T-cell (primary cell): Measurements from ENCODE around the gene ZMAT2. TPM values are rescaled to one million over a fixed set of nuclear protein-coding genes. Genes with fewer than 3 reads are reported as not detected.

Experiments used
- ATAC-seq, 4 experiments: fragments of 200-7000 bp in 3 of 4; fragments of 150-1000 bp in 1 of 4; cut with Tn5 transposase; replicated peaks in 1 of 4; 1 replicate in 3 of 4; 2 replicates in 1 of 4; pipeline ENCODE4 v1.10.0; 2021; ENCODE audit warnings: moderate library complexity in 3 of 4, mild to moderate bottlenecking in 2 of 4, moderate number of reproducible peaks in 1 of 4
- CTCF ChIA-PET, 2 donors: fragments of 300-600 bp; sonication (Branson Sonifier 250); formaldehyde crosslinking; loops; one replicate each; lab custom pipeline; 2022; ENCODE audit warnings: antibody characterized with exemption in 2 of 2; lab: Charles Lee
- POLR2A ChIA-PET, 2 donors: fragments of 300-600 bp; sonication (Branson Sonifier 250); formaldehyde crosslinking; loops; one replicate each; lab custom pipeline; 2022; ENCODE audit warnings: antibody characterized with exemption in 2 of 2; lab: Charles Lee
- DNase-seq, 35 experiments: peaks; one replicate each; pipeline versions ENCODE4 v3.0.0 to v3.0.0-alpha.2; 2013 to 2023
- H3K27ac ChIP-seq: one replicate; pipeline ENCODE4 v1.5.1; 2013; ENCODE audit warnings: low read length
- H3K27me3 ChIP-seq, 2 experiments: replicated peaks in 1 of 2; 1 replicate in 1 of 2; 2 replicates in 1 of 2; pipeline versions ENCODE4 v1.6.1 to v1.7.0; 2013; ENCODE audit warnings: low read length in 1 of 2, mixed read lengths in 1 of 2; ENCODE audit not compliant: control insufficient read depth in 2 of 2, insufficient read depth in 2 of 2; ENCODE audit errors: extremely low read depth in 1 of 2
- H3K36me3 ChIP-seq, 2 donors: 1 replicate in 1 of 2; 2 replicates in 1 of 2; pipeline versions ENCODE4 v1.6.1 to v1.7.0; 2013; ENCODE audit warnings: low read length in 1 of 2; ENCODE audit not compliant: control insufficient read depth in 2 of 2, insufficient read depth in 1 of 2; ENCODE audit errors: extremely low read depth in 1 of 2
- H3K4me1 ChIP-seq, 2 experiments: 1 replicate in 1 of 2; 2 replicates in 1 of 2; pipeline versions ENCODE4 v1.6.1 to v1.7.0; 2013; ENCODE audit warnings: low read length in 2 of 2, mixed read lengths in 1 of 2; ENCODE audit not compliant: insufficient read depth in 2 of 2, control insufficient read depth in 1 of 2; ENCODE audit errors: extremely low read depth in 1 of 2
- H3K4me3 ChIP-seq, 2 donors: 1 replicate in 1 of 2; 2 replicates in 1 of 2; pipeline versions ENCODE4 v1.5.1 to v1.7.0; 2013; ENCODE audit warnings: mild to moderate bottlenecking in 2 of 2, low read length in 1 of 2, moderate library complexity in 1 of 2; ENCODE audit not compliant: control insufficient read depth in 1 of 2; ENCODE audit errors: extremely low read depth in 1 of 2
- H3K9me3 ChIP-seq: 2 replicates; pipeline ENCODE4 v1.7.0; 2013
- H3K27ac Mint-ChIP-seq, 2 donors: one replicate each; pipeline ENCODE4 v1.8.0; 2020 to 2021; ENCODE audit warnings: mild to moderate bottlenecking in 2 of 2, mixed read lengths in 2 of 2
- H3K27me3 Mint-ChIP-seq, 2 donors: one replicate each; pipeline ENCODE4 v1.8.0; 2021 to 2022; ENCODE audit warnings: mixed read lengths in 2 of 2
- H3K36me3 Mint-ChIP-seq: one replicate; pipeline ENCODE4 v1.8.0; 2021; ENCODE audit warnings: mixed read lengths
- H3K4me1 Mint-ChIP-seq, 3 donors: one replicate each; pipeline ENCODE4 v1.8.0; 2020 to 2022; ENCODE audit warnings: mixed read lengths in 3 of 3, mild to moderate bottlenecking in 1 of 3
- H3K4me3 Mint-ChIP-seq, 3 donors: one replicate each; pipeline ENCODE4 v1.8.0; 2020 to 2022; ENCODE audit warnings: mild to moderate bottlenecking in 3 of 3, mixed read lengths in 3 of 3, moderate library complexity in 3 of 3
- H3K9me3 Mint-ChIP-seq, 3 donors: one replicate each; pipeline ENCODE4 v1.8.0; 2020 to 2022; ENCODE audit warnings: mixed read lengths in 3 of 3
- WGBS: methylation state at CpG from one replicate; pipeline ENCODE4 v1.1.5; 2013; ENCODE audit warnings: missing lambda C conversion rate; ENCODE audit not compliant: insufficient coverage; 5-methylcytosine and 5-hydroxymethylcytosine counted together
- total RNA-seq, 35 experiments: library from RNA in 6 of 35; stranded (reverse) in 6 of 35; fragments of 120-200 nt in 1 of 35; gene quantifications; one replicate each; pipeline versions ENCODE4 v1.2.1 to v1.2.4 and lab custom pipeline; 2013 to 2026

ZMAT2 gene
- total RNA-seq, 5 donors from 2014 or later (not counting 1 experiment from before 2014, with no cell fraction given) = 39.9 to 59.5 (median 58.0) TPM

DNA sequence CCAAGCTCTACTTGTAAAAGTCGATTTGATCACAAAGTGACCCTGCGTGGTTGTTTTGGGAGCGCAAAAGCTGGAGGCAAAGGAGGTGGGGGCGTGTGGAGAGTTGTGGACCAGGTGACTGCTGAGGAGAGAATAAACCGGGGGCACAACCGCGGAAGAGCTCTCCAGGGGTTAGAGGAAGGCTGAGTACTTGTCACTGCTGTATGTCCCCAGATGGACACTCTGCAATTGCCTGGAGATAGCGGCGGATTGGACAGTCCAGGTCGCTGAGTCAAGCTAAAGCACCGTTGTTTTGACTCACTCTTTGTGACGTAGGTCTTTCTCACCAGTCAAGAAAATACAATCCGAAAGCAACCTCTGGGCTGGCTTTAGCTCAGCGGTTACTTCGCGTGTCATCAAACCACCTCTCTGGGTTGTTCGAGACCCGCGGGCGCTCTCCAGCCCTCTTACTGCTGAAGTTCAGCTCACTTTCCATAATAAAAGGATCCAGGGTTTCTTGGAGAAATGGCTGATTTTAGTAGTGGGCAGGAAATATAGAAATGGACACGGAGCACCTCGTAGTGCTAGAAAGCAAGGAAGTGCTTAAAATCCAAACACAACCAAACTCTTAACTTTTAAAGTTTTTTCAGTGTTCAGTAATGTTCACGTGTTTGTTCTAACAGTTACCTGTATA is 25.7 kb downstream of the ZMAT2 start:
- no peak overlapping the region for H3K27ac ChIP-seq

DNA sequence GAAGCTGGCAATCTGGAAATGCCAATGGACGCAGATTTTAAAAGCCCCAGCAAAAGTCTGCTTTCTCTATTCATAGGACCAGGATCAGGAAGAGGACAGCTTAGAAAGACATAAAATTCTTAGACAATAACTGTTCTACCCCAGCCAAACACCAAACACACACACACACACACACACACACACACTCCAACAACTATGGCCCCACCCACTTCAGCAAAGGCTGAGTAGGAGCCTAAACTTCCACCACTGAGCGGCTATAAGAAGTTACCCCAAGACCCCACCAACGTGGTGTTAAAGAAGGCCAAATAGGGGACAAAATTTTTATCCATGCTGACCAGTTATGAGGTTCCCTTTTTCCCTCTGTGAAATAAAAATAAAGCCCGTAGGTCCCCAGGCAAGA is 32.9 kb downstream of the ZMAT2 start:
- WGBS = no CpG with 5 or more reads among the region's 4 CpGs
- H3K27ac Mint-ChIP-seq = no peak overlapping the region
- POLR2A ChIA-PET = no interaction called here
- no peaks in the 10 kb centered on the region for H3K36me3 Mint-ChIP-seq
- CTCF ChIA-PET = no interaction called here
- H3K27ac ChIP-seq = no peak overlapping the region
- no peaks in the 10 kb centered on the region for H3K36me3 ChIP-seq
- peaks cover 34 to 40% of the 10 kb centered on the region in 2 donors for H3K27me3 Mint-ChIP-seq
- peaks cover 0 to 10% (median 0%) of the 10 kb centered on the region in 3 donors for H3K9me3 Mint-ChIP-seq
- peaks cover 0 to under 1% (median 0%) of the 10 kb centered on the region in 3 donors for H3K4me1 Mint-ChIP-seq
- peaks cover 0 to 6% of the 10 kb centered on the region in 2 experiments for H3K27me3 ChIP-seq
- no peak overlapping the region for H3K4me3 ChIP-seq
- no peaks in the 10 kb centered on the region for H3K4me1 ChIP-seq
- ATAC-seq (no peak), DNase-seq (no peak)
- H3K9me3 ChIP-seq = no peaks in the 10 kb centered on the region
- no peak overlapping the region for H3K4me3 Mint-ChIP-seq

More for the DNA sequence above, 25.7 kb downstream of the ZMAT2 start:
- no peaks in the 10 kb centered on the region for H3K9me3 ChIP-seq
- peak overlapping the region in 1 of 2 donors; percentile 11 for H3K4me3 ChIP-seq
- H3K4me3 Mint-ChIP-seq = peak overlapping the region; percentile 65 to 72 (median 66)
- 17% methylated on average over 13 of the region's 23 CpGs for WGBS
- ChIA-PET POLR2A (interaction anchor here in 1 of 2 donors (0.8 kb wide), 1 partner anchor 15 kb away, joined by 7 read pairs; no protein-coding TSS in a partner anchor), CTCF (interaction anchor here in 1 of 2 donors (0.7 to 1.4 kb wide), 3 partner anchors 15 to 379 kb away, joined by 3 to 6 read pairs (median 3); partner anchors contain the start of gene HBEGF)
- H3K36me3 Mint-ChIP-seq = no peaks in the 10 kb centered on the region
- H3K27me3 ChIP-seq = peaks cover 0 to 26% of the 10 kb centered on the region in 2 experiments
- peak; percentile 80 to 95 (median 86) for ATAC-seq
- peak overlapping the region; percentile 53 to 55 for H3K27ac Mint-ChIP-seq
- peaks cover 16 to 21% of the 10 kb centered on the region in 2 donors for H3K27me3 Mint-ChIP-seq
- no peaks in the 10 kb centered on the region for H3K36me3 ChIP-seq
- peak; percentile 25 to 75 (median 49) for DNase-seq
- H3K4me1 Mint-ChIP-seq = peaks cover 13 to 18% (median 15%) of the 10 kb centered on the region in 3 donors
- H3K4me1 ChIP-seq = peaks cover 0 to 6% of the 10 kb centered on the region in 2 experiments
- H3K9me3 Mint-ChIP-seq = no peaks in the 10 kb centered on the region

DNA sequence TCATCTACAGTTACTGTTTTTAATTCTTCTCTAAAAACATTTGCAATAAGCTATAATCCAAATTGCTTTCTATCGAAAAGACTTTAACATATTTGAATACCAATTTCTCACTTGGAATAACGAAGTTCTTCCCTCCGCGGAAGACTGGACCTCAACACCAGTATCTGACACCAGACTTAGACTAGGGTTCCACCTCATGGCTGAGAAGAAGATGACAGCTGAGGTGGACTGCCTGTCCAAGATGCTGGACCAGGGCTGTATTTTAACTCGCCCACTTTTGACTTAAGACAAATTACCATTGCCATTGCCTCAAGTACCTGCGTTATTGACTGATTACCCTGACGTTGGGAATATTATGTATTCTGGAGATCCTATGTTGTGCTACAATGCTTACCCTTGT is 34.1 kb downstream of the ZMAT2 start:
- CTCF ChIA-PET = no interaction called here
- H3K27ac Mint-ChIP-seq = no peak overlapping the region
- Histone ChIP-seq H3K4me3 (no peak overlapping the region), H3K27ac (no peak overlapping the region), H3K27me3 (peaks cover 0 to 6% of the 10 kb centered on the region in 2 experiments), H3K9me3 (no peaks in the 10 kb centered on the region), H3K36me3 (no peaks in the 10 kb centered on the region), H3K4me1 (no peaks in the 10 kb centered on the region)
- no peaks in the 10 kb centered on the region for H3K36me3 Mint-ChIP-seq
- peaks cover 34 to 40% of the 10 kb centered on the region in 2 donors for H3K27me3 Mint-ChIP-seq
- no peak for ATAC-seq
- H3K4me1 Mint-ChIP-seq = no peaks in the 10 kb centered on the region
- peaks cover 0 to 10% (median 0%) of the 10 kb centered on the region in 3 donors for H3K9me3 Mint-ChIP-seq
- 69% methylated on average over 3 of the region's 7 CpGs for WGBS
- POLR2A ChIA-PET = interaction anchor here in 1 of 2 donors (0.6 kb wide), 1 partner anchor 151 kb away, joined by 5 read pairs; no protein-coding TSS in a partner anchor
- no peak overlapping the region for H3K4me3 Mint-ChIP-seq
- no peak for DNase-seq

DNA sequence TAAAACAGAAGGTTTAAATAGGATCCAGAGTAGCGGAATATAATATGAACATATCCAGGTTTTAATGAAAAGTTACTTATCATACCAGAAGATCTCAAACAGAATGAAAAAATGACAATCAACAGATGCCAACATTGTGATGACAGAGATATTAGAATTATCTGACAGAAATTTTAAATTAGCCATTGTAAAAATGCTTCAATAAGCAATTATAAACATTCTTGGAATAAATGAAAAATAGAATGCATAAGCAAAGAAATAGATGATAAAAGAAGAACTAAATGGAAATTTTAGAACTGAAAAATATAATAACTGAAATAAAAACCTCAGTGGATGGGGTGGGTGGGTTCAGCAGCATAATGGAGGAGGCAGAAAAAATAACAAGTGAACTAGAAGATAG is 37.2 kb downstream of the ZMAT2 start:
- Mint-ChIP-seq H3K4me3 (no peak overlapping the region), H3K9me3 (peaks cover 3 to 32% (median 9%) of the 10 kb centered on the region in 3 donors), H3K27me3 (peaks cover 34 to 37% of the 10 kb centered on the region in 2 donors), H3K27ac (no peak overlapping the region), H3K4me1 (no peaks in the 10 kb centered on the region), H3K36me3 (no peaks in the 10 kb centered on the region)
- no peaks in the 10 kb centered on the region for H3K9me3 ChIP-seq
- H3K27me3 ChIP-seq = peaks cover 0 to 6% of the 10 kb centered on the region in 2 experiments
- CTCF ChIA-PET = no interaction called here
- H3K4me3 ChIP-seq = no peak overlapping the region
- DNase-seq = no peak
- POLR2A ChIA-PET = no interaction called here
- no CpG with 5 or more reads among the region's 1 CpG for WGBS
- ATAC-seq = no peak
- H3K27ac ChIP-seq = no peak overlapping the region
- H3K4me1 ChIP-seq = no peaks in the 10 kb centered on the region
- no peaks in the 10 kb centered on the region for H3K36me3 ChIP-seq

DNA sequence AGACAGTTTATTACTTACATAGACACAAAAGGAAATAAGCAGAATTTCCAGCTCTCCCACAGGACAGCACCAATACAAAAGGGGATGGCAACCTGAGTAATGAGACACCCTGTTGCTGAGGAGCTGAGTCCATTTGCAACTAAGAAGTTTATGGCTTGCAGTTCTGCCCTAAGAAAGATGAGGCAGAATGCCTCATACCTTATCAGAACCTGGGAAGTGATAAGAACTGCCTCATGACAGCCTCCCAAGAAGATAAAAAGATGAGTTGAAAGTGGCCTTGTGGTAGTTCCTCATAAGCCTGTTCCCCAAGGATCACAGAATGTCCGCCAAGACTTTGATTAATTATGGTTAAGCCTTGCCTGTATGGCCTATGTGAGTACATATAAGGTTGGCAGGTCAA is 41.7 kb downstream of the ZMAT2 start:
- no peak for DNase-seq
- Histone ChIP-seq H3K27me3 (peaks cover 0 to 4% of the 10 kb centered on the region in 2 experiments), H3K4me1 (no peaks in the 10 kb centered on the region), H3K9me3 (no peaks in the 10 kb centered on the region), H3K36me3 (no peaks in the 10 kb centered on the region), H3K27ac (no peak overlapping the region), H3K4me3 (no peak overlapping the region)
- no peak overlapping the region for H3K4me3 Mint-ChIP-seq
- peaks cover 6% of the 10 kb centered on the region in 2 donors for H3K27me3 Mint-ChIP-seq
- H3K36me3 Mint-ChIP-seq = no peaks in the 10 kb centered on the region
- WGBS = no CpG with 5 or more reads among the region's 1 CpG
- ChIA-PET CTCF (no interaction called here), POLR2A (no interaction called here)
- no peaks in the 10 kb centered on the region for H3K4me1 Mint-ChIP-seq
- peaks cover 4 to 35% (median 23%) of the 10 kb centered on the region in 3 donors for H3K9me3 Mint-ChIP-seq
- H3K27ac Mint-ChIP-seq = no peak overlapping the region
- ATAC-seq = no peak

DNA sequence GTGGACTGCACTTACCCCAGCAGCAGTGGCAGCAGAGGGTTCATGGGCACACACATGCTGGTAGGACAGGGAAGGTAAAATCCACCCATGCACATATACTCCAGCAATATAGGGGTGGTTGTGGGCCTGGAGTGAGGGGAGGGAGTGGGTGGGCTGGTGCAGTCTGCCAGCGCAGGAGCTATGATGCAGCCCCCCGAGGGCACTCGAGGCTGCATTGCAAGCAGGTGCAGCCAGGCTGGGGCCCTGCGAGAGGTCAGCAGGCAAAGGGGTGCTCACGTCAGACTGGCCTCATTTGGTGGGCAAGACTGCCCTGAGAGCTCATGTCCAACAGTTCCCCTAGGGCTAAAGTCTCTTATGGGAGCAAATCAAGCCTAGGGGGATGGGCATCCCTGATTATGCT is 53.3 kb downstream of the ZMAT2 start:
- Mint-ChIP-seq H3K4me3 (no peak overlapping the region), H3K27ac (no peak overlapping the region), H3K36me3 (peaks cover 3% of the 10 kb centered on the region), H3K9me3 (peaks cover 57 to 82% (median 71%) of the 10 kb centered on the region in 3 donors), H3K27me3 (peaks cover 6 to 22% of the 10 kb centered on the region in 2 donors), H3K4me1 (no peaks in the 10 kb centered on the region)
- Histone ChIP-seq H3K4me1 (no peaks in the 10 kb centered on the region), H3K4me3 (no peak overlapping the region), H3K27ac (no peak overlapping the region), H3K27me3 (peaks cover 0 to 12% of the 10 kb centered on the region in 2 experiments), H3K36me3 (no peaks in the 10 kb centered on the region), H3K9me3 (no peaks in the 10 kb centered on the region)
- no peak for ATAC-seq
- 67% methylated on average over 5 of the region's 5 CpGs for WGBS
- ChIA-PET POLR2A (no interaction called here), CTCF (no interaction called here)
- DNase-seq = no peak
